ENCODE data around the gene ZBTB17.

GRCh38 chr1:15974855-15975254, 1.0 kb downstream of the ZBTB17 start:
- TF ChIP-seq, protein P1, sequence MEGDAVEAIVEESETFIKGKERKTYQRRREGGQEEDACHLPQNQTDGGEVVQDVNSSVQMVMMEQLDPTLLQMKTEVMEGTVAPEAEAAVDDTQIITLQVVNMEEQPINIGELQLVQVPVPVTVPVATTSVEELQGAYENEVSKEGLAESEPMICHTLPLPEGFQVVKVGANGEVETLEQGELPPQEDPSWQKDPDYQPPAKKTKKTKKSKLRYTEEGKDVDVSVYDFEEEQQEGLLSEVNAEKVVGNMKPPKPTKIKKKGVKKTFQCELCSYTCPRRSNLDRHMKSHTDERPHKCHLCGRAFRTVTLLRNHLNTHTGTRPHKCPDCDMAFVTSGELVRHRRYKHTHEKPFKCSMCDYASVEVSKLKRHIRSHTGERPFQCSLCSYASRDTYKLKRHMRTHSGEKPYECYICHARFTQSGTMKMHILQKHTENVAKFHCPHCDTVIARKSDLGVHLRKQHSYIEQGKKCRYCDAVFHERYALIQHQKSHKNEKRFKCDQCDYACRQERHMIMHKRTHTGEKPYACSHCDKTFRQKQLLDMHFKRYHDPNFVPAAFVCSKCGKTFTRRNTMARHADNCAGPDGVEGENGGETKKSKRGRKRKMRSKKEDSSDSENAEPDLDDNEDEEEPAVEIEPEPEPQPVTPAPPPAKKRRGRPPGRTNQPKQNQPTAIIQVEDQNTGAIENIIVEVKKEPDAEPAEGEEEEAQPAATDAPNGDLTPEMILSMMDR (IDR thresholded peaks at IDR 0.05) = no peak
- no peak for TF ChIP-seq POLR2A (IDR thresholded peaks at IDR 0.05)

Data from Peyer's patch (tissue), 4 donors.